H9 (cell line): ENCODE data around the gene CYP2U1. TPM values are rescaled to one million over a fixed set of nuclear protein-coding genes. Genes with fewer than 3 reads are reported as not detected.

Experiments
- DNase-seq: peaks from one replicate; pipeline ENCODE4 v3.0.0-alpha.2; 2017
- H2AFZ ChIP-seq: one replicate; pipeline ENCODE4 v1.6.1; 2013; ENCODE audit warnings: mild to moderate bottlenecking, low read length, control low read depth, moderate library complexity
- H2AK5ac ChIP-seq: 2 replicates; pipeline ENCODE4 v1.6.1; 2013; ENCODE audit warnings: low read length, control low read depth, mixed read lengths; ENCODE audit not compliant: insufficient read length
- H2BK120ac ChIP-seq: one replicate; pipeline ENCODE4 v1.6.1; 2013; ENCODE audit warnings: low read depth, mild to moderate bottlenecking, low read length, control low read depth, inconsistent platforms; ENCODE audit not compliant: poor library complexity, severe bottlenecking
- H2BK12ac ChIP-seq: 2 replicates; pipeline ENCODE4 v1.6.1; 2013; ENCODE audit warnings: low read length, control low read depth, mixed read lengths, low read depth; ENCODE audit not compliant: insufficient read length
- H2BK15ac ChIP-seq: 2 replicates; pipeline ENCODE4 v1.6.1; 2013; ENCODE audit warnings: low read depth, low read length, control low read depth
- H2BK20ac ChIP-seq: one replicate; pipeline ENCODE4 v1.6.1; 2013; ENCODE audit warnings: low read depth, mild to moderate bottlenecking, low read length, control low read depth, inconsistent platforms; ENCODE audit not compliant: poor library complexity, severe bottlenecking
- H2BK5ac ChIP-seq: 2 replicates; pipeline ENCODE4 v1.6.1; 2013; ENCODE audit warnings: low read length, control low read depth, mixed read lengths; ENCODE audit not compliant: insufficient read length
- H3K14ac ChIP-seq: 2 replicates; pipeline ENCODE4 v1.6.1; 2013; ENCODE audit warnings: low read length, control low read depth; ENCODE audit not compliant: insufficient read depth
- H3K18ac ChIP-seq: 2 replicates; pipeline ENCODE4 v1.6.1; 2013; ENCODE audit warnings: low read depth, mild to moderate bottlenecking, mixed read lengths, low read length, control low read depth; ENCODE audit not compliant: insufficient read length
- H3K23ac ChIP-seq: 2 replicates; pipeline ENCODE4 v1.6.1; 2013; ENCODE audit warnings: low read length, control low read depth, mixed read lengths, low read depth; ENCODE audit not compliant: insufficient read length
- H3K23me2 ChIP-seq: 2 replicates; pipeline ENCODE4 v1.6.1; 2013; ENCODE audit warnings: low read depth, mild to moderate bottlenecking, mixed read lengths, low read length, control low read depth; ENCODE audit not compliant: insufficient read length, poor library complexity, severe bottlenecking
- H3K27ac ChIP-seq: 2 replicates; pipeline ENCODE4 v1.5.1; 2013; ENCODE audit warnings: low read length, control low read depth, mixed read lengths, low read depth; ENCODE audit not compliant: insufficient read length
- H3K27me3 ChIP-seq: 2 replicates; pipeline ENCODE4 v1.6.1; 2013; ENCODE audit warnings: low read length, control low read depth, inconsistent platforms; ENCODE audit not compliant: insufficient read depth
- H3K4ac ChIP-seq: 2 replicates; pipeline ENCODE4 v1.6.1; 2013; ENCODE audit warnings: low read depth, mild to moderate bottlenecking, control low read depth, inconsistent platforms, low read length, moderate library complexity
- H3K4me1 ChIP-seq: 2 replicates; pipeline ENCODE4 v1.6.1; 2013; ENCODE audit warnings: low read length, control low read depth, inconsistent platforms; ENCODE audit not compliant: insufficient read depth
- H3K4me2 ChIP-seq: 2 replicates; pipeline ENCODE4 v1.6.1; 2013; ENCODE audit warnings: low read length, control low read depth, mixed read lengths; ENCODE audit not compliant: insufficient read length, insufficient read depth
- H3K56ac ChIP-seq: 2 replicates; pipeline ENCODE4 v1.6.1; 2013; ENCODE audit warnings: low read depth, mild to moderate bottlenecking, mixed read lengths, low read length, control low read depth; ENCODE audit not compliant: insufficient read length
- H3K79me1 ChIP-seq: 2 replicates; pipeline ENCODE4 v1.6.1; 2013; ENCODE audit warnings: low read depth, mild to moderate bottlenecking, moderate library complexity, low read length, control low read depth, inconsistent platforms; ENCODE audit not compliant: insufficient read depth, poor library complexity, severe bottlenecking
- H3K79me2 ChIP-seq: 2 replicates; pipeline ENCODE4 v1.6.1; 2013; ENCODE audit warnings: low read length, control low read depth, inconsistent platforms; ENCODE audit not compliant: insufficient read depth
- H3K9ac ChIP-seq: 2 replicates; pipeline ENCODE4 v1.6.1; 2013; ENCODE audit warnings: low read length, control low read depth, mixed read lengths; ENCODE audit not compliant: insufficient read length; ENCODE audit errors: extremely low read depth
- H3K9me3 ChIP-seq: one replicate; pipeline ENCODE4 v1.6.1; 2013; ENCODE audit warnings: low read depth, low read length, inconsistent platforms; ENCODE audit not compliant: control insufficient read depth
- H3T11ph ChIP-seq: one replicate; pipeline ENCODE4 v1.6.1; 2013; ENCODE audit warnings: mild to moderate bottlenecking, low read length, control low read depth, inconsistent platforms
- H4K20me1 ChIP-seq: one replicate; pipeline ENCODE4 v1.6.1; 2013; ENCODE audit not compliant: control insufficient read depth, insufficient read length, insufficient read depth
- H4K5ac ChIP-seq: 2 replicates; pipeline ENCODE4 v1.6.1; 2013; ENCODE audit warnings: low read depth, mild to moderate bottlenecking, mixed read lengths, low read length, control low read depth; ENCODE audit not compliant: insufficient read length
- H4K8ac ChIP-seq: replicated peaks from 2 replicates; pipeline ENCODE4 v1.6.1; 2013; ENCODE audit warnings: low read length, control low read depth, mixed read lengths, low read depth; ENCODE audit not compliant: insufficient read length
- H4K91ac ChIP-seq: 2 replicates; pipeline ENCODE4 v1.6.1; 2013; ENCODE audit warnings: low read depth, mild to moderate bottlenecking, moderate library complexity, mixed read lengths, low read length, control low read depth; ENCODE audit not compliant: insufficient read length
- H3K27ac Mint-ChIP-seq, 3 experiments: 2 replicates in 2 of 3; 3 replicates in 1 of 3; pipeline ENCODE4 v1.8.0; 2020 to 2021; ENCODE audit warnings: mixed read lengths in 3 of 3, mild to moderate bottlenecking in 1 of 3, moderate library complexity in 1 of 3
- H3K27me3 Mint-ChIP-seq: 2 replicates; pipeline ENCODE4 v1.8.0; 2021; ENCODE audit warnings: low read depth, mild to moderate bottlenecking, moderate library complexity, mixed read lengths
- H3K36me3 Mint-ChIP-seq, 3 experiments: 2 replicates in 2 of 3; 3 replicates in 1 of 3; pipeline ENCODE4 v1.8.0; 2020 to 2021; ENCODE audit warnings: low read depth in 3 of 3, mixed read lengths in 3 of 3; ENCODE audit not compliant: insufficient read depth in 1 of 3
- H3K4me1 Mint-ChIP-seq, 2 experiments: 2 replicates each; pipeline ENCODE4 v1.8.0; 2020; ENCODE audit warnings: mixed read lengths in 2 of 2
- H3K4me3 Mint-ChIP-seq, 2 experiments: 2 replicates in 1 of 2; 3 replicates in 1 of 2; pipeline ENCODE4 v1.8.0; 2020 to 2021; ENCODE audit warnings: mild to moderate bottlenecking in 2 of 2, mixed read lengths in 2 of 2, moderate library complexity in 1 of 2
- H3K9me3 Mint-ChIP-seq, 2 experiments: 2 replicates in 1 of 2; 3 replicates in 1 of 2; pipeline ENCODE4 v1.8.0; 2020; ENCODE audit warnings: mild to moderate bottlenecking in 2 of 2, mixed read lengths in 2 of 2, moderate library complexity in 1 of 2
- total RNA-seq: library from RNA; stranded (reverse); gene quantifications from 2 replicates; pipeline ENCODE4 v1.2.1, GENCODE V29; 2021
- TF ChIP-seq, protein P1 (sequence below): fragments of 200-600 bp; sonication (generic); conservative IDR thresholded peaks from 3 replicates; pipeline ENCODE4 v1.8.0; 2021; ENCODE audit warnings: antibody characterized with exemption, mild to moderate bottlenecking

Gene CYP2U1
- total RNA-seq, 1 experiment from 2014 or later = 9.6 TPM

DNA sequence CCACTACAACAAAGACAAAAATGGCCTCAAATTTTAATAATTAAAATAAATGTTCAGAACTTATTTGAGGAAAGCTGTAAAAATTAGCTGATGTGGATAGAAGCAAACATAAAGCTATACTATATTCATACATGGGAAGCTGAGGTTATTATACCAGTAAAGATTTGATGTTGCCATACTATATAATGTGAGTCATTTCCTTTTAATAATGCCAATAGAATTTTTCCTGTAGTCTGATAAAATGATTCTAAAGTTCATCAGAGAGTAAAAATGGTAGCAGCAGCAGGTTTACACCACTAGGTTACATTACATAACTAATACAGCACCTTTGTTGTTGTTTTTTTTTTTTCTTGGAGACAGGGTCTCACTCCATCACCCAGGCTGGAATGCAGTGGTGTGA is 45.5 kb upstream of the CYP2U1 start:
- Histone ChIP-seq H4K91ac (no peak overlapping the region), H2BK120ac (no peak overlapping the region), H4K5ac (no peak overlapping the region), H3K4ac (no peak overlapping the region), H3K79me1 (no peaks in the 10 kb centered on the region), H3K23me2 (no peaks in the 10 kb centered on the region), H3K4me2 (no peak overlapping the region), H3K14ac (no peak overlapping the region), H3K9me3 (peaks cover 5% of the 10 kb centered on the region), H3K27me3 (no peaks in the 10 kb centered on the region), H3T11ph (no peak overlapping the region), H2AFZ (no peak overlapping the region), H4K8ac (no peak overlapping the region), H2BK5ac (no peak overlapping the region), H3K9ac (no peak overlapping the region), H3K23ac (no peak overlapping the region), H3K79me2 (no peaks in the 10 kb centered on the region), H2BK20ac (no peak overlapping the region), H4K20me1 (no peaks in the 10 kb centered on the region), H3K27ac (no peak overlapping the region), H3K56ac (no peak overlapping the region), H3K18ac (no peak overlapping the region), H2AK5ac (no peak overlapping the region), H2BK15ac (no peak overlapping the region), H2BK12ac (no peak overlapping the region), H3K4me1 (no peaks in the 10 kb centered on the region)
- peaks cover 25 to 75% (median 56%) of the 10 kb centered on the region in 3 experiments for H3K36me3 Mint-ChIP-seq
- DNase-seq = no peak
- H3K4me3 Mint-ChIP-seq = no peak overlapping the region
- peaks cover 4 to 11% of the 10 kb centered on the region in 2 experiments; a peak in 3 of 4 replicates for H3K4me1 Mint-ChIP-seq
- peaks cover 52 to 61% of the 10 kb centered on the region in 2 experiments for H3K9me3 Mint-ChIP-seq
- TF ChIP-seq, protein P1, sequence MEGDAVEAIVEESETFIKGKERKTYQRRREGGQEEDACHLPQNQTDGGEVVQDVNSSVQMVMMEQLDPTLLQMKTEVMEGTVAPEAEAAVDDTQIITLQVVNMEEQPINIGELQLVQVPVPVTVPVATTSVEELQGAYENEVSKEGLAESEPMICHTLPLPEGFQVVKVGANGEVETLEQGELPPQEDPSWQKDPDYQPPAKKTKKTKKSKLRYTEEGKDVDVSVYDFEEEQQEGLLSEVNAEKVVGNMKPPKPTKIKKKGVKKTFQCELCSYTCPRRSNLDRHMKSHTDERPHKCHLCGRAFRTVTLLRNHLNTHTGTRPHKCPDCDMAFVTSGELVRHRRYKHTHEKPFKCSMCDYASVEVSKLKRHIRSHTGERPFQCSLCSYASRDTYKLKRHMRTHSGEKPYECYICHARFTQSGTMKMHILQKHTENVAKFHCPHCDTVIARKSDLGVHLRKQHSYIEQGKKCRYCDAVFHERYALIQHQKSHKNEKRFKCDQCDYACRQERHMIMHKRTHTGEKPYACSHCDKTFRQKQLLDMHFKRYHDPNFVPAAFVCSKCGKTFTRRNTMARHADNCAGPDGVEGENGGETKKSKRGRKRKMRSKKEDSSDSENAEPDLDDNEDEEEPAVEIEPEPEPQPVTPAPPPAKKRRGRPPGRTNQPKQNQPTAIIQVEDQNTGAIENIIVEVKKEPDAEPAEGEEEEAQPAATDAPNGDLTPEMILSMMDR = no peak
- H3K27ac Mint-ChIP-seq = no peak overlapping the region
- no peaks in the 10 kb centered on the region for H3K27me3 Mint-ChIP-seq
